HEK293 (cell line): ENCODE measurements around the gene SLC38A10.

Experiments used
- GLI2 ChIP-seq: fragments of 450-650 bp; formaldehyde crosslinking; IDR thresholded peaks from 2 replicates; pipeline ENCODE4; 2017; ENCODE audit warnings: missing biosample characterization, missing genetic modification characterization, low read depth, borderline replicate concordance
- KLF16 ChIP-seq: fragments of 450-650 bp; formaldehyde crosslinking; IDR thresholded peaks from 2 replicates; pipeline ENCODE4 v1.5.1; 2017; ENCODE audit warnings: missing biosample characterization, missing genetic modification characterization
- PATZ1 ChIP-seq: fragments of 450-650 bp; formaldehyde crosslinking; IDR thresholded peaks from 2 replicates; pipeline ENCODE4 v1.5.1; 2016; ENCODE audit warnings: missing biosample characterization, missing genetic modification characterization
- ZNF670 ChIP-seq: fragments of 450-650 bp; formaldehyde crosslinking; IDR thresholded peaks from 2 replicates; pipeline ENCODE4 v1.5.1; 2016; ENCODE audit warnings: missing biosample characterization, missing genetic modification characterization, low read depth
- TF ChIP-seq, protein P1 (sequence below): fragments of 450-650 bp; formaldehyde crosslinking; IDR thresholded peaks from 2 replicates; pipeline ENCODE4 v1.5.1; 2016; ENCODE audit warnings: missing biosample characterization, missing genetic modification characterization
- TF ChIP-seq, protein P2 (sequence below): fragments of 450-650 bp; formaldehyde crosslinking; IDR thresholded peaks from 2 replicates; pipeline ENCODE4 v1.5.1; 2016; ENCODE audit warnings: missing biosample characterization, missing genetic modification characterization

- TF ChIP-seq PATZ1 (tag by site-specific recombination), result 0 out of 2 replicates have a peak, but pooled peaks have one; percentile 0
- TF ChIP-seq GLI2 (tag by site-specific recombination), result no peak
- TF ChIP-seq, protein P1, sequence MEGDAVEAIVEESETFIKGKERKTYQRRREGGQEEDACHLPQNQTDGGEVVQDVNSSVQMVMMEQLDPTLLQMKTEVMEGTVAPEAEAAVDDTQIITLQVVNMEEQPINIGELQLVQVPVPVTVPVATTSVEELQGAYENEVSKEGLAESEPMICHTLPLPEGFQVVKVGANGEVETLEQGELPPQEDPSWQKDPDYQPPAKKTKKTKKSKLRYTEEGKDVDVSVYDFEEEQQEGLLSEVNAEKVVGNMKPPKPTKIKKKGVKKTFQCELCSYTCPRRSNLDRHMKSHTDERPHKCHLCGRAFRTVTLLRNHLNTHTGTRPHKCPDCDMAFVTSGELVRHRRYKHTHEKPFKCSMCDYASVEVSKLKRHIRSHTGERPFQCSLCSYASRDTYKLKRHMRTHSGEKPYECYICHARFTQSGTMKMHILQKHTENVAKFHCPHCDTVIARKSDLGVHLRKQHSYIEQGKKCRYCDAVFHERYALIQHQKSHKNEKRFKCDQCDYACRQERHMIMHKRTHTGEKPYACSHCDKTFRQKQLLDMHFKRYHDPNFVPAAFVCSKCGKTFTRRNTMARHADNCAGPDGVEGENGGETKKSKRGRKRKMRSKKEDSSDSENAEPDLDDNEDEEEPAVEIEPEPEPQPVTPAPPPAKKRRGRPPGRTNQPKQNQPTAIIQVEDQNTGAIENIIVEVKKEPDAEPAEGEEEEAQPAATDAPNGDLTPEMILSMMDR (tag by site-specific recombination), result no peak
- TF ChIP-seq KLF16, result 0 out of 2 replicates have a peak, but pooled peaks have one; percentile 63
- TF ChIP-seq, protein P2, sequence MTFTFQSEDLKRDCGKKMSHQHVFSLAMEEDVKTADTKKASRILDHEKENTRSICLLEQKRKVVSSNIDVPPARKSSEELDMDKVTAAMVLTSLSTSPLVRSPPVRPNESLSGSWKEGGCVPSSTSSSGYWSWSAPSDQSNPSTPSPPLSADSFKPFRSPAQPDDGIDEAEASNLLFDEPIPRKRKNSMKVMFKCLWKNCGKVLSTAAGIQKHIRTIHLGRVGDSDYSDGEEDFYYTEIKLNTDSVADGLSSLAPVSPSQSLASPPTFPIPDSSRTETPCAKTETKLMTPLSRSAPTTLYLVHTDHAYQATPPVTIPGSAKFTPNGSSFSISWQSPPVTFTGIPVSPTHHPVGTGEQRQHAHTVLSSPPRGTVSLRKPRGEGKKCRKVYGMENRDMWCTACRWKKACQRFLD, result no peak
- TF ChIP-seq ZNF670 (tag by site-specific recombination), result no peak
These were observed at the start of gene SLC38A10 for GRCh38 chr17:81295031-81295675.
